IPS-18a (cell line): Measurements from ENCODE around the gene FAM193A.

Source experiments
- H3K27ac ChIP-seq: one replicate; pipeline ENCODE4 v1.5.1; 2013; ENCODE audit warnings: low read length
- H3K27me3 ChIP-seq: one replicate; pipeline ENCODE4 v1.6.1; 2013; ENCODE audit warnings: mild to moderate bottlenecking, low read length; ENCODE audit not compliant: control insufficient read depth, insufficient read depth
- H3K36me3 ChIP-seq: one replicate; pipeline ENCODE4 v1.6.1; 2013; ENCODE audit warnings: low read depth, low read length; ENCODE audit not compliant: control insufficient read depth
- H3K4me1 ChIP-seq: one replicate; pipeline ENCODE4 v1.6.1; 2013; ENCODE audit warnings: low read depth, low read length; ENCODE audit not compliant: control insufficient read depth
- H3K4me3 ChIP-seq: one replicate; pipeline ENCODE4 v1.5.1; 2013; ENCODE audit warnings: low read length
- H3K9ac ChIP-seq: one replicate; pipeline ENCODE4 v1.6.1; 2013; ENCODE audit warnings: mild to moderate bottlenecking, low read length, moderate library complexity
- H3K9me3 ChIP-seq: one replicate; pipeline ENCODE4 v1.6.1; 2013; ENCODE audit warnings: low read depth, low read length; ENCODE audit not compliant: control insufficient read depth

FAM193A gene

GRCh38 chr4:2700031-2700430, 163.6 kb downstream of the FAM193A start:
- Histone ChIP-seq H3K4me1 (no peaks in the 10 kb centered on the region), H3K27ac (no peak overlapping the region), H3K36me3 (peaks cover 85% of the 10 kb centered on the region), H3K27me3 (no peaks in the 10 kb centered on the region), H3K9me3 (no peaks in the 10 kb centered on the region), H3K9ac (no peak overlapping the region), H3K4me3 (no peak overlapping the region)

- no peaks in the 10 kb centered on the region for H3K4me1 ChIP-seq
- no peaks in the 10 kb centered on the region for H3K27me3 ChIP-seq
- no peak overlapping the region for H3K9ac ChIP-seq
- no peaks in the 10 kb centered on the region for H3K9me3 ChIP-seq
- H3K4me3 ChIP-seq, result no peak overlapping the region
- H3K36me3 ChIP-seq, result peaks cover 64% of the 10 kb centered on the region
- H3K27ac ChIP-seq, result no peak overlapping the region
Observed at GRCh38 chr4:2702361-2702760, 165.9 kb downstream of the FAM193A start.

GRCh38 chr4:2702770-2703169, 166.3 kb downstream of the FAM193A start:
- H3K4me3 ChIP-seq, result no peak overlapping the region
- H3K27me3 ChIP-seq, result no peaks in the 10 kb centered on the region
- H3K4me1 ChIP-seq, result no peaks in the 10 kb centered on the region
- H3K27ac ChIP-seq, result no peak overlapping the region
- H3K9ac ChIP-seq, result no peak overlapping the region
- H3K9me3 ChIP-seq, result no peaks in the 10 kb centered on the region
- H3K36me3 ChIP-seq, result peaks cover 60% of the 10 kb centered on the region

GRCh38 chr4:2712261-2712842, 175.9 kb downstream of the FAM193A start:
- Histone ChIP-seq H3K9me3 (no peaks in the 10 kb centered on the region), H3K4me1 (no peaks in the 10 kb centered on the region), H3K27ac (no peak overlapping the region), H3K36me3 (peaks cover 14% of the 10 kb centered on the region), H3K27me3 (no peaks in the 10 kb centered on the region), H3K4me3 (no peak overlapping the region), H3K9ac (no peak overlapping the region)

GRCh38 chr4:2713337-2713736, 176.9 kb downstream of the FAM193A start:
- Histone ChIP-seq H3K4me1 (no peaks in the 10 kb centered on the region), H3K27me3 (no peaks in the 10 kb centered on the region), H3K9ac (no peak overlapping the region), H3K9me3 (no peaks in the 10 kb centered on the region), H3K27ac (no peak overlapping the region), H3K36me3 (peaks cover 14% of the 10 kb centered on the region), H3K4me3 (no peak overlapping the region)

GRCh38 chr4:2714061-2714770, 177.8 kb downstream of the FAM193A start:
- H3K36me3 ChIP-seq, result peaks cover 20% of the 10 kb centered on the region
- no peaks in the 10 kb centered on the region for H3K27me3 ChIP-seq
- H3K9ac ChIP-seq, result no peak overlapping the region
- no peak overlapping the region for H3K27ac ChIP-seq
- no peaks in the 10 kb centered on the region for H3K9me3 ChIP-seq
- H3K4me1 ChIP-seq, result no peaks in the 10 kb centered on the region
- no peak overlapping the region for H3K4me3 ChIP-seq

- Histone ChIP-seq H3K4me1 (no peaks in the 10 kb centered on the region), H3K9ac (no peak overlapping the region), H3K27me3 (no peaks in the 10 kb centered on the region), H3K27ac (no peak overlapping the region), H3K36me3 (peaks cover 23% of the 10 kb centered on the region), H3K4me3 (no peak overlapping the region), H3K9me3 (no peaks in the 10 kb centered on the region)
Observed at GRCh38 chr4:2714918-2715317, 178.5 kb downstream of the FAM193A start.

- Histone ChIP-seq H3K9ac (no peak overlapping the region), H3K36me3 (peaks cover 27% of the 10 kb centered on the region), H3K4me1 (no peaks in the 10 kb centered on the region), H3K27me3 (no peaks in the 10 kb centered on the region), H3K27ac (no peak overlapping the region), H3K9me3 (no peaks in the 10 kb centered on the region), H3K4me3 (no peak overlapping the region)
Observed at GRCh38 chr4:2715426-2715825, 179.0 kb downstream of the FAM193A start.

- H3K36me3 ChIP-seq, result peaks cover 27% of the 10 kb centered on the region
Observed at GRCh38 chr4:2716236-2716635, 179.8 kb downstream of the FAM193A start.

GRCh38 chr4:2721586-2721985, 185.1 kb downstream of the FAM193A start:
- H3K27me3 ChIP-seq, result no peaks in the 10 kb centered on the region
- peaks cover 25% of the 10 kb centered on the region for H3K36me3 ChIP-seq
- no peaks in the 10 kb centered on the region for H3K9me3 ChIP-seq
- no peak overlapping the region for H3K4me3 ChIP-seq
- H3K9ac ChIP-seq, result no peak overlapping the region
- H3K27ac ChIP-seq, result no peak overlapping the region
- no peaks in the 10 kb centered on the region for H3K4me1 ChIP-seq

More at GRCh38 chr4:2716236-2716635, 179.8 kb downstream of the FAM193A start:
- H3K9ac ChIP-seq, result no peak overlapping the region
- no peak overlapping the region for H3K27ac ChIP-seq
- no peaks in the 10 kb centered on the region for H3K4me1 ChIP-seq
- no peaks in the 10 kb centered on the region for H3K27me3 ChIP-seq
- H3K9me3 ChIP-seq, result no peaks in the 10 kb centered on the region
- no peak overlapping the region for H3K4me3 ChIP-seq

- no peak overlapping the region for H3K4me3 ChIP-seq
- H3K9ac ChIP-seq, result no peak overlapping the region
- H3K27me3 ChIP-seq, result no peaks in the 10 kb centered on the region
- H3K9me3 ChIP-seq, result no peaks in the 10 kb centered on the region
- no peaks in the 10 kb centered on the region for H3K4me1 ChIP-seq
- no peak overlapping the region for H3K27ac ChIP-seq
- H3K36me3 ChIP-seq, result peaks cover 23% of the 10 kb centered on the region
Observed at GRCh38 chr4:2722033-2722432, 185.6 kb downstream of the FAM193A start.

- peaks cover 23% of the 10 kb centered on the region for H3K36me3 ChIP-seq
- H3K4me1 ChIP-seq, result no peaks in the 10 kb centered on the region
- H3K27me3 ChIP-seq, result no peaks in the 10 kb centered on the region
Observed at GRCh38 chr4:2723751-2724150, 187.3 kb downstream of the FAM193A start.

More at GRCh38 chr4:2723751-2724150, 187.3 kb downstream of the FAM193A start:
- no peak overlapping the region for H3K4me3 ChIP-seq
- no peaks in the 10 kb centered on the region for H3K9me3 ChIP-seq
- H3K9ac ChIP-seq, result no peak overlapping the region
- no peak overlapping the region for H3K27ac ChIP-seq
